Vagina (tissue), 2 donors: ENCODE measurements around the gene SIAH2. TPM values are rescaled to one million over a fixed set of nuclear protein-coding genes. Genes with fewer than 3 reads are reported as not detected.

Source experiments
- DNase-seq, 2 donors: peaks; one replicate each; pipeline ENCODE4 v3.0.0-alpha.2; 2017; ENCODE audit errors: extremely low spot score in 2 of 2
- H3K27ac ChIP-seq: fragments of 200-600 bp; sonication (generic); one replicate; pipeline ENCODE4 v1.5.1; 2019
- H3K27me3 ChIP-seq: fragments of 200-600 bp; sonication (generic); one replicate; pipeline ENCODE4 v1.5.1; 2019
- H3K36me3 ChIP-seq, 2 donors: fragments of 200-600 bp; sonication (generic); one replicate each; pipeline ENCODE4 v1.5.1; 2017 to 2019
- H3K4me1 ChIP-seq: fragments of 200-600 bp; sonication (generic); one replicate; pipeline ENCODE4 v1.5.1; 2019
- H3K4me3 ChIP-seq, 2 donors: fragments of 200-600 bp; sonication (generic); 1 replicate in 1 of 2; 2 replicates in 1 of 2; pipeline ENCODE4 v1.5.1; 2016 to 2019
- H3K9me3 ChIP-seq: fragments of 200-600 bp; sonication (generic); one replicate; pipeline ENCODE4 v1.5.1; 2019
- POLR2A ChIP-seq, 2 donors: fragments of 450-650 bp; IDR thresholded peaks; one replicate each; pipeline ENCODE4 v1.6.1; 2017; ENCODE audit warnings: antibody characterized with exemption in 2 of 2, mild to moderate bottlenecking in 2 of 2, moderate library complexity in 2 of 2
- POLR2AphosphoS5 ChIP-seq, 2 donors: sonication (generic); formaldehyde crosslinking; IDR thresholded peaks; one replicate each; pipeline ENCODE4 v1.9.0; 2017; ENCODE audit warnings: antibody characterized with exemption in 2 of 2, mild to moderate bottlenecking in 2 of 2, low read depth in 1 of 2; ENCODE audit not compliant: insufficient read depth in 1 of 2
- intact Hi-C: fragments of 100-400 bp; cut with DNase I; formaldehyde crosslinking; loops from one replicate; pipeline ENCODE4 v1.15.1; 2023
- total RNA-seq: library from RNA; depleted of rRNA; stranded (reverse); fragments of >200 nt; gene quantifications from one replicate; pipeline ENCODE4 v1.2.3, GENCODE V29; 2016
- TF ChIP-seq, protein P1 (sequence below), 3 experiments: fragments of 450-650 bp in 2 of 3; fragments of 200-600 bp in 1 of 3; sonication (generic) in 1 of 3; IDR thresholded peaks; one replicate each; pipeline ENCODE4 v1.5.1; 2017 to 2019; ENCODE audit warnings: antibody characterized with exemption in 3 of 3, mild to moderate bottlenecking in 2 of 3, moderate library complexity in 2 of 3

Gene SIAH2
- total RNA-seq, 1 donor from 2014 or later: 71.0 TPM

DNA sequence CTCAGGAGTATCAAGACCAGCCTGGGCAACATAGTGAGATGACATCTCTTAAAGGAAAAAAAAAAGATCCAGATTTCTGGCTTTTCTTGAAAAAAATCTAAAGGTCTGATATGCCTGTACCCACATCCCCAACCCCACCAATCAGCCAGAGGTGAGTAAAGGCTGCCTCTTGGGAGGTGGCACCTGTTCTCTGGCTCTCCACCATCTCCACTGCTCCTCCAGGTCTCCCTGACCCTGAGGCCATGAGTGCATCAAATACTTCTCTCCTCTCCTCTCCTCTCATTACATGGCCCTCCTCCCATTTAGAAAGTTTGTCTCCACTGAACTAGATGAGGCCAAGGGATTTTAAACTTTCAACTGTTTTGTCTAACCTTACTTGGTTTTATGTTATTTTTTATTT, 5.2 kb downstream of the SIAH2 start:
- Histone ChIP-seq H3K9me3 (no peaks in the 10 kb centered on the region), H3K27ac (peak overlapping the region; percentile 71), H3K4me3 (peak overlapping the region in 1 of 2 donors; percentile 12), H3K27me3 (no peaks in the 10 kb centered on the region), H3K36me3 (no peaks in the 10 kb centered on the region), H3K4me1 (peaks cover 84% of the 10 kb centered on the region)
- no peak for DNase-seq
- TF ChIP-seq, protein P1, sequence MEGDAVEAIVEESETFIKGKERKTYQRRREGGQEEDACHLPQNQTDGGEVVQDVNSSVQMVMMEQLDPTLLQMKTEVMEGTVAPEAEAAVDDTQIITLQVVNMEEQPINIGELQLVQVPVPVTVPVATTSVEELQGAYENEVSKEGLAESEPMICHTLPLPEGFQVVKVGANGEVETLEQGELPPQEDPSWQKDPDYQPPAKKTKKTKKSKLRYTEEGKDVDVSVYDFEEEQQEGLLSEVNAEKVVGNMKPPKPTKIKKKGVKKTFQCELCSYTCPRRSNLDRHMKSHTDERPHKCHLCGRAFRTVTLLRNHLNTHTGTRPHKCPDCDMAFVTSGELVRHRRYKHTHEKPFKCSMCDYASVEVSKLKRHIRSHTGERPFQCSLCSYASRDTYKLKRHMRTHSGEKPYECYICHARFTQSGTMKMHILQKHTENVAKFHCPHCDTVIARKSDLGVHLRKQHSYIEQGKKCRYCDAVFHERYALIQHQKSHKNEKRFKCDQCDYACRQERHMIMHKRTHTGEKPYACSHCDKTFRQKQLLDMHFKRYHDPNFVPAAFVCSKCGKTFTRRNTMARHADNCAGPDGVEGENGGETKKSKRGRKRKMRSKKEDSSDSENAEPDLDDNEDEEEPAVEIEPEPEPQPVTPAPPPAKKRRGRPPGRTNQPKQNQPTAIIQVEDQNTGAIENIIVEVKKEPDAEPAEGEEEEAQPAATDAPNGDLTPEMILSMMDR (IDR thresholded peaks at IDR 0.05): no peak
- TF ChIP-seq POLR2A (IDR thresholded peaks at IDR 0.05) (no peak), POLR2AphosphoS5 (IDR thresholded peaks at IDR 0.05; ENCODE audit: insufficient read depth in 1 of 2, low read depth in 1 of 2) (no peak)
- intact Hi-C loops: no loop called here

- DNase-seq: no peak
- no peaks in the 10 kb centered on the region for H3K36me3 ChIP-seq
- TF ChIP-seq, protein P1 (IDR thresholded peaks at IDR 0.05): no peak
- TF ChIP-seq POLR2AphosphoS5 (IDR thresholded peaks at IDR 0.05; ENCODE audit: insufficient read depth in 1 of 2, low read depth in 1 of 2): no peak
- no peak for TF ChIP-seq POLR2A (IDR thresholded peaks at IDR 0.05)
- no peaks in the 10 kb centered on the region for H3K9me3 ChIP-seq
- H3K27me3 ChIP-seq: no peaks in the 10 kb centered on the region
- H3K4me1 ChIP-seq: peaks cover 88% of the 10 kb centered on the region
- H3K27ac ChIP-seq: peak overlapping the region; percentile 71
- intact Hi-C loops: no loop called here
- H3K4me3 ChIP-seq: peak overlapping the region in 1 of 2 donors; percentile 12
Measured at GRCh38 chr3:150757364-150757763, 5.6 kb downstream of the SIAH2 start.

GRCh38 chr3:150756491-150757059, 6.4 kb downstream of the SIAH2 start:
- H3K36me3 ChIP-seq: no peaks in the 10 kb centered on the region
- H3K27me3 ChIP-seq: no peaks in the 10 kb centered on the region
- TF ChIP-seq, protein P1 (IDR thresholded peaks at IDR 0.05): no peak
- TF ChIP-seq POLR2AphosphoS5 (IDR thresholded peaks at IDR 0.05; ENCODE audit: insufficient read depth in 1 of 2, low read depth in 1 of 2) (no peak), POLR2A (IDR thresholded peaks at IDR 0.05) (no peak)
- intact Hi-C loops: no loop called here
- DNase-seq: no peak
- H3K27ac ChIP-seq: peak overlapping the region; percentile 71
- peak overlapping the region in 1 of 2 donors; percentile 11 for H3K4me3 ChIP-seq
- no peaks in the 10 kb centered on the region for H3K9me3 ChIP-seq
- peaks cover 96% of the 10 kb centered on the region for H3K4me1 ChIP-seq

- TF ChIP-seq POLR2AphosphoS5 (IDR thresholded peaks at IDR 0.05; ENCODE audit: insufficient read depth in 1 of 2, low read depth in 1 of 2): no peak
- TF ChIP-seq, protein P1 (IDR thresholded peaks at IDR 0.05): no peak
- no peak for TF ChIP-seq POLR2A (IDR thresholded peaks at IDR 0.05)
- H3K4me1 ChIP-seq: peaks cover 100% of the 10 kb centered on the region
- intact Hi-C loops: no loop called here
- peak overlapping the region; percentile 71 for H3K27ac ChIP-seq
- H3K4me3 ChIP-seq: peak overlapping the region in 1 of 2 donors; percentile 11
- H3K36me3 ChIP-seq: no peaks in the 10 kb centered on the region
- DNase-seq: no peak
- H3K27me3 ChIP-seq: no peaks in the 10 kb centered on the region
- no peaks in the 10 kb centered on the region for H3K9me3 ChIP-seq
Measured at GRCh38 chr3:150755902-150756301, 7.1 kb downstream of the SIAH2 start.

DNA sequence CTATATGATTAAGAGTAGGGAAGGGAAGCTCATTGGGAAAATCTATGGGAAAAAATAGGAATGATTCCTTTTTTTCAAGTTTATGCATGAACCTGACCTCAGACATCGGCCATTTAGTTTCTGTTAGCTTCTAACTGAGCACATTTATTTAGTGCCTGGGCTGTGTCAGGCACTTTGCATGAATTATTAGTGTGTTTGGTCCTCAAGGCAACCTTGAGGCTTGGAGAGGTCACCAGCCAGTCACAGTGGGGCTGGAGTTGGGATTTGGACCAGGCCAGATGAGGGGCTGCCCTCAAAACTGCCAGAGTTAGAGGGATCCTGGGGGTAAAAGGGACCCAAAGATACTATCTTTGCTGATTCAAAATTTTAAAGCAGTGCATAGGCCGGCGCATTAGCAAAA, 8.1 kb downstream of the SIAH2 start:
- Histone ChIP-seq H3K4me3 (no peak overlapping the region), H3K27ac (peak overlapping the region; percentile 10), H3K4me1 (peaks cover 100% of the 10 kb centered on the region), H3K27me3 (no peaks in the 10 kb centered on the region), H3K9me3 (no peaks in the 10 kb centered on the region), H3K36me3 (no peaks in the 10 kb centered on the region)
- DNase-seq: no peak
- TF ChIP-seq, protein P1 (IDR thresholded peaks at IDR 0.05): no peak
- no peak for TF ChIP-seq POLR2A (IDR thresholded peaks at IDR 0.05)
- TF ChIP-seq POLR2AphosphoS5 (IDR thresholded peaks at IDR 0.05; ENCODE audit: insufficient read depth in 1 of 2, low read depth in 1 of 2): no peak
- intact Hi-C loops: no loop called here
